ENCODE results near the gene MS4A4E. TPM values are rescaled to one million over a fixed set of nuclear protein-coding genes. Genes with fewer than 3 reads are reported as not detected.

Gene MS4A4E
- total and polyA plus RNA-seq, 2 of the 8 experiments (the other 6 are each of a cell fraction or from before 2014, with no cell fraction given): not detected

DNA sequence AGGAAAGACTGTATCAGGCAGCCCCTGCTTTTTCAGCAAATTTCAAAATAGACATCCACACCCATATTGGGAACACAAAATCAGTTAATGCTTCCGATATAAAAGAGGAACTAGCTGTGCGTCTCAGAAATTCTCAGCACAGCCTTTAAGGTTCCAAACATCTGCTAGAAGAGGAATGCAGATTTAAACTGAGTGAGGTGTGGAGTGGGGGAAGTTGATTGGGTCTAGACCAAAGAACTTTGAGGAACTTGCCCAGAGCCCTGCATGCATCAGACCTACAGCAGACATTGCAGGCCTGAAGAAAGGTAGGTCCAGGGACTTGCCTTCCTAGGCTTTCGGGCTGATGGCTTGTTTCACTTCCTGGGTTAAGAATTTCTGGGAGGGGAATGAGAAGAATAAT is 37.5 kb upstream of the MS4A4E start, which contains the start of gene MS4A4A:
TSS of gene MS4A4A (plus strand) at position 255 of the 400 bp plus-strand sequence. CDS start at position 265, 10 bp downstream.
- H2BK15ac ChIP-seq (ENCODE audit: low read length): no peak within 1 kb of the TSS
- no peaks in the 10 kb centered on the region; the same call in 1 of the 2 replicates for H3K23me2 ChIP-seq (ENCODE audit: low read depth, low read length)
- no peak within 1 kb of the TSS for H3K4me3 ChIP-seq (ENCODE audit: extremely low read depth in 1 of 4, insufficient read depth in 2 of 4, low read depth in 3 of 4, low read length in 4 of 4)
- no peak within 1 kb of the TSS for H4K5ac ChIP-seq (ENCODE audit: insufficient read length, low read depth, low read length)
- no peaks in the 10 kb centered on the region for H3K9me3 ChIP-seq (ENCODE audit: insufficient read depth in 2 of 2, low read depth in 1 of 2, low read length in 1 of 2)
- ChIA-PET POLR2A (ENCODE audit: partially characterized antibody) (no interaction called here), CTCF (ENCODE audit: partially characterized antibody) (interaction anchor here (0.8 kb wide), 1 partner anchor 15 kb away, joined by 3 read pairs; no protein-coding TSS in a partner anchor)
- no peak within 1 kb of the TSS for H4K8ac ChIP-seq (ENCODE audit: extremely low read depth, insufficient read depth, low read length)
- H2BK120ac ChIP-seq (replicated peaks; ENCODE audit: low read depth, low read length): peak within 1 kb of the TSS; percentile 22
- H2BK5ac ChIP-seq (ENCODE audit: low read depth, low read length): no peak within 1 kb of the TSS
- WGBS, 2 experiments (ENCODE audit: extremely low coverage in 1 of 2, insufficient coverage in 1 of 2, insufficient read length in 1 of 2, insufficient replicate concordance in 2 of 2, low coverage in 1 of 2, low lambda C conversion rate in 2 of 2, missing lambda C conversion rate in 1 of 2): 94% methylated on average over 3 of the region's 3 CpGs; no CpG with 5 or more reads in 1 of the 2 experiments
- no peak within 1 kb of the TSS for H3K4ac ChIP-seq (replicated peaks; ENCODE audit: insufficient read length, low read depth, low read length)
- H3K9ac ChIP-seq (replicated peaks in 1 of 4; ENCODE audit: extremely low read depth in 1 of 4, low read depth in 3 of 4, low read length in 3 of 4): no peak within 1 kb of the TSS
- H3K56ac ChIP-seq (replicated peaks; ENCODE audit: insufficient read length, low read depth, low read length): no peak within 1 kb of the TSS
- H3K23ac ChIP-seq (ENCODE audit: insufficient read length): no peak within 1 kb of the TSS
- H3K79me2 ChIP-seq (ENCODE audit: control insufficient read depth in 1 of 2, insufficient read depth in 2 of 2, low read length in 2 of 2): no peaks in the 10 kb centered on the region
- H3K4me1 ChIP-seq (replicated peaks in 1 of 4; ENCODE audit: control insufficient read depth in 3 of 4, insufficient read depth in 4 of 4, low read length in 3 of 4): peaks cover 3 to 9% (median 4%) of the 10 kb centered on the region in 4 experiments; a peak in 5 of 7 replicates
- H3K79me1 ChIP-seq (ENCODE audit: low read depth, low read length): no peaks in the 10 kb centered on the region
- no peak within 1 kb of the TSS; the same call in 1 of the 2 replicates for H3K18ac ChIP-seq (ENCODE audit: extremely low read depth, low read length)
- H2AFZ ChIP-seq (ENCODE audit: low read length): 0 out of 2 replicates have a peak within 1 kb of the TSS, but pooled peaks have one; percentile 25
- no peaks in the 10 kb centered on the region for H4K20me1 ChIP-seq (replicated peaks in 1 of 2; ENCODE audit: control insufficient read depth in 1 of 2, insufficient read depth in 2 of 2, low read length in 2 of 2)
- FAIRE-seq (no peak), DNase-seq (ENCODE audit: low read depth in 1 of 2, low spot score in 2 of 2) (no peak)
- H4K91ac ChIP-seq (replicated peaks; ENCODE audit: insufficient read length, low read length): no peak within 1 kb of the TSS
- H3K36me3 ChIP-seq (ENCODE audit: control insufficient read depth in 2 of 4, insufficient read depth in 4 of 4, low read length in 3 of 4): no peaks in the 10 kb centered on the region
- no peak within 1 kb of the TSS for H3K4me2 ChIP-seq (ENCODE audit: insufficient read depth in 1 of 2, low read depth in 2 of 2, low read length in 2 of 2)
- H2AK5ac ChIP-seq (ENCODE audit: low read depth, low read length): no peak within 1 kb of the TSS
- H3K27me3 ChIP-seq (replicated peaks in 1 of 4; ENCODE audit: control insufficient read depth in 3 of 4, extremely low read depth in 1 of 4, insufficient read depth in 3 of 4, low read length in 3 of 4): no peaks in the 10 kb centered on the region
- H2BK20ac ChIP-seq (ENCODE audit: low read length): no peak within 1 kb of the TSS
- H3K14ac ChIP-seq (ENCODE audit: insufficient read length): no peak within 1 kb of the TSS
- H3K27ac ChIP-seq (ENCODE audit: low read depth, low read length): no peak within 1 kb of the TSS
- H2BK12ac ChIP-seq (ENCODE audit: low read depth, low read length): no peak within 1 kb of the TSS
